Suprapubic skin (tissue), 4 donors: ENCODE results near the gene CREB1. TPM values are rescaled to one million over a fixed set of nuclear protein-coding genes. Genes with fewer than 3 reads are reported as not detected.

Experiments used
- DNase-seq, 2 donors: peaks; one replicate each; pipeline ENCODE4 v3.0.0-alpha.2; 2019; ENCODE audit warnings: low spot score in 2 of 2
- H3K27ac ChIP-seq: fragments of 200-600 bp; sonication (generic); one replicate; pipeline ENCODE4 v1.5.1; 2019
- H3K27me3 ChIP-seq: fragments of 200-600 bp; sonication (generic); one replicate; pipeline ENCODE4 v1.5.1; 2019
- H3K36me3 ChIP-seq: fragments of 200-600 bp; sonication (generic); one replicate; pipeline ENCODE4 v1.5.1; 2019
- H3K4me1 ChIP-seq: fragments of 200-600 bp; sonication (generic); one replicate; pipeline ENCODE4 v1.5.1; 2019
- H3K4me3 ChIP-seq: fragments of 200-600 bp; sonication (generic); one replicate; pipeline ENCODE4 v1.5.1; 2019; ENCODE audit warnings: mild to moderate bottlenecking
- H3K9me3 ChIP-seq: fragments of 200-600 bp; sonication (generic); one replicate; pipeline ENCODE4 v1.5.1; 2019
- EP300 ChIP-seq: sonication (generic); formaldehyde crosslinking; IDR thresholded peaks from one replicate; pipeline ENCODE4 v1.6.1; 2017; ENCODE audit warnings: antibody characterized with exemption
- POLR2A ChIP-seq, 2 donors: fragments of 450-650 bp; IDR thresholded peaks; one replicate each; pipeline ENCODE4 v1.6.1; 2017; ENCODE audit warnings: antibody characterized with exemption in 2 of 2, mild to moderate bottlenecking in 2 of 2, moderate library complexity in 2 of 2
- POLR2AphosphoS5 ChIP-seq, 3 donors: sonication (generic); formaldehyde crosslinking; IDR thresholded peaks; one replicate each; pipeline ENCODE4 v1.6.1; 2017; ENCODE audit warnings: antibody characterized with exemption in 3 of 3
- WGBS: methylation state at CpG from one replicate; pipeline ENCODE4 v1.1.5; 2018; 5-methylcytosine and 5-hydroxymethylcytosine counted together
- total RNA-seq, 4 donors: library from RNA; depleted of rRNA; stranded (reverse); fragments of >200 nt; gene quantifications; one replicate each; pipeline ENCODE4 v1.1.0, GENCODE V29; 2016
- TF ChIP-seq, protein P1 (sequence below), 2 donors: fragments of 200-600 bp in 1 of 2; fragments of 450-650 bp in 1 of 2; sonication (generic) in 1 of 2; IDR thresholded peaks; one replicate each; pipeline ENCODE4 v1.5.1; 2016 to 2019; ENCODE audit warnings: antibody characterized with exemption in 2 of 2, mild to moderate bottlenecking in 1 of 2, moderate library complexity in 1 of 2

CREB1 gene
- total RNA-seq, 4 donors from 2014 or later: 33.3 to 90.4 (median 55.1) TPM

- no peak for DNase-seq
- no peak overlapping the region for H3K27ac ChIP-seq
- H3K4me3 ChIP-seq: no peak overlapping the region
- H3K4me1 ChIP-seq: peaks cover 14% of the 10 kb centered on the region
- no peaks in the 10 kb centered on the region for H3K36me3 ChIP-seq
- H3K27me3 ChIP-seq: no peaks in the 10 kb centered on the region
- H3K9me3 ChIP-seq: no peaks in the 10 kb centered on the region
- 63% methylated on average over 1 of the region's 1 CpG for WGBS
- TF ChIP-seq POLR2A (IDR thresholded peaks at IDR 0.05): no peak
- TF ChIP-seq POLR2AphosphoS5 (IDR thresholded peaks at IDR 0.05): no peak
- TF ChIP-seq, protein P1, sequence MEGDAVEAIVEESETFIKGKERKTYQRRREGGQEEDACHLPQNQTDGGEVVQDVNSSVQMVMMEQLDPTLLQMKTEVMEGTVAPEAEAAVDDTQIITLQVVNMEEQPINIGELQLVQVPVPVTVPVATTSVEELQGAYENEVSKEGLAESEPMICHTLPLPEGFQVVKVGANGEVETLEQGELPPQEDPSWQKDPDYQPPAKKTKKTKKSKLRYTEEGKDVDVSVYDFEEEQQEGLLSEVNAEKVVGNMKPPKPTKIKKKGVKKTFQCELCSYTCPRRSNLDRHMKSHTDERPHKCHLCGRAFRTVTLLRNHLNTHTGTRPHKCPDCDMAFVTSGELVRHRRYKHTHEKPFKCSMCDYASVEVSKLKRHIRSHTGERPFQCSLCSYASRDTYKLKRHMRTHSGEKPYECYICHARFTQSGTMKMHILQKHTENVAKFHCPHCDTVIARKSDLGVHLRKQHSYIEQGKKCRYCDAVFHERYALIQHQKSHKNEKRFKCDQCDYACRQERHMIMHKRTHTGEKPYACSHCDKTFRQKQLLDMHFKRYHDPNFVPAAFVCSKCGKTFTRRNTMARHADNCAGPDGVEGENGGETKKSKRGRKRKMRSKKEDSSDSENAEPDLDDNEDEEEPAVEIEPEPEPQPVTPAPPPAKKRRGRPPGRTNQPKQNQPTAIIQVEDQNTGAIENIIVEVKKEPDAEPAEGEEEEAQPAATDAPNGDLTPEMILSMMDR (IDR thresholded peaks at IDR 0.05): no peak
- TF ChIP-seq EP300: no peak
Measured at GRCh38 chr2:207525296-207525695, 4.5 kb upstream of the CREB1 start.

DNA sequence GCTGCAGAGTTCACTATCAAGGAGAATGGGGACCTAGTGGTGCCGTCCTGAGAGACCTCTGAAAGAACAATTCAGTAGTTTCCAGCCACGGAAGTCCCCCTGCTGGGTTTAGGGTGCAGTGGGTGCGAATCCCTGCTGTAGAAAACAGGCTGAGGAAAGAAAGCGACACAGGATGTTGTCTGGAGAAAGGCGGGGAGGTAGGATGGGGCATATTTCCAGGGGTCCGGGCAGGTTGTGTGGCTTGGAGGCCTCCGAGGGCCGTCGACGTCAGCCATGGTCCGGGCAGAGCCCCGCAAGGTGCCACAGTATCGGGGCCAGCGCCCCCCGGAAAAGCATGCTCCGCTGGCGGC, 807 bp upstream of the CREB1 start:
- Histone ChIP-seq H3K4me3 (peak overlapping the region; percentile 91), H3K27me3 (no peaks in the 10 kb centered on the region), H3K9me3 (no peaks in the 10 kb centered on the region), H3K4me1 (peaks cover 45% of the 10 kb centered on the region), H3K36me3 (no peaks in the 10 kb centered on the region), H3K27ac (peak overlapping the region; percentile 100)
- no peak for TF ChIP-seq EP300
- no peak for TF ChIP-seq POLR2A (IDR thresholded peaks at IDR 0.05)
- TF ChIP-seq, protein P1 (IDR thresholded peaks at IDR 0.05): peak in 1 of 2 donors; percentile 4
- no peak for TF ChIP-seq POLR2AphosphoS5 (IDR thresholded peaks at IDR 0.05)
- DNase-seq: no peak
- 2% methylated on average over 13 of the region's 17 CpGs for whole genome bisulfite sequencing

DNA sequence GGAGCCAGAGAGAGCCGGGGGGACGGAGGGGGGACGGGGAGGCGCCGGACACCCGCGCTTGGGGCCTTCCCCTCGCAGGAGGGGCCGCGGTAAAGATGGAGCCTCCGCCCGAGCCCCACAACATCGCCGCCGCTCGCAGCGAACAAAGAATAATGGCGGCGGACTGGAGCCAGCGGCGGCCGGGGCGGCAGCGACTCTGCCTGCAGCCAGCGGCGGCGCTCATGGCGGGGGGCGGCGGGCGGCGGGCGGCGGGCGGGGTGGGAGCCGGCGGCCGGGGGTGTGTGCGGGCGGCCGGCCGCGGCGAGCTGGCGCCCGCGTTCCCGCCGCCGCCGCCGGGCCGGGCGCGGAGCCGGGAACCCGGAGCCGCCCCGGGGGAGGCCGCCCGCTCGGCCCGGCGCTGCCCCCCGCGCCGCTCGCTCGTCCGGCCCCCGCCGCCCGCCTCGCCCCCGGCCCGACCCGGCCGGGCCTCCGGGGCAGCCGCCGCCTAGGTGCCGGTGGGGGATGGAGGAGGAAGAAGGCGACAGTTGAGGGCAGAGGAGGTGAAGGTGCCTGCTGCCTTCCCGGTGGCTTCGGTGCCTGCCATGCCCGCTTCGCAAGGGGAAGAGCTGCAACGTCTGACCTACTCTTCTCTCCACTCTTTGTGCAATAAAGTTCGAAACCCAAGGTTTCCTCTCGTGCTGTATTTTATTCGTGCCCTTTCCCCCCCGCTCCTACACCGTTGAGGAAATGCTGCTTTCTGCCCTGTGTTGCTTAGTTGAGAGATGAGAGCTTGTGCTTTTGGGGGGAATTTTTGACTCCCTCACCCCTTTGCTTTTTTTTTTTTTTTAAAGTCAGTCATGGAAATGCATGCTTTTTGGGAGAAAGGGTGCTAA, 634 bp downstream of the CREB1 start:
- peak in 1 of 2 donors; percentile 78 for DNase-seq
- Histone ChIP-seq H3K9me3 (no peaks in the 10 kb centered on the region), H3K27ac (peak overlapping the region; percentile 100), H3K4me1 (peaks cover 57% of the 10 kb centered on the region), H3K27me3 (no peaks in the 10 kb centered on the region), H3K36me3 (no peaks in the 10 kb centered on the region), H3K4me3 (peak overlapping the region; percentile 91)
- TF ChIP-seq POLR2A (IDR thresholded peaks at IDR 0.05) (peak in 1 of 2 donors; percentile 28), EP300 (no peak), POLR2AphosphoS5 (IDR thresholded peaks at IDR 0.05) (peak in 1 of 3 donors; percentile 50)
- TF ChIP-seq, protein P1 (IDR thresholded peaks at IDR 0.05): no peak
- WGBS: 2% methylated on average over 31 of the region's 93 CpGs

DNA sequence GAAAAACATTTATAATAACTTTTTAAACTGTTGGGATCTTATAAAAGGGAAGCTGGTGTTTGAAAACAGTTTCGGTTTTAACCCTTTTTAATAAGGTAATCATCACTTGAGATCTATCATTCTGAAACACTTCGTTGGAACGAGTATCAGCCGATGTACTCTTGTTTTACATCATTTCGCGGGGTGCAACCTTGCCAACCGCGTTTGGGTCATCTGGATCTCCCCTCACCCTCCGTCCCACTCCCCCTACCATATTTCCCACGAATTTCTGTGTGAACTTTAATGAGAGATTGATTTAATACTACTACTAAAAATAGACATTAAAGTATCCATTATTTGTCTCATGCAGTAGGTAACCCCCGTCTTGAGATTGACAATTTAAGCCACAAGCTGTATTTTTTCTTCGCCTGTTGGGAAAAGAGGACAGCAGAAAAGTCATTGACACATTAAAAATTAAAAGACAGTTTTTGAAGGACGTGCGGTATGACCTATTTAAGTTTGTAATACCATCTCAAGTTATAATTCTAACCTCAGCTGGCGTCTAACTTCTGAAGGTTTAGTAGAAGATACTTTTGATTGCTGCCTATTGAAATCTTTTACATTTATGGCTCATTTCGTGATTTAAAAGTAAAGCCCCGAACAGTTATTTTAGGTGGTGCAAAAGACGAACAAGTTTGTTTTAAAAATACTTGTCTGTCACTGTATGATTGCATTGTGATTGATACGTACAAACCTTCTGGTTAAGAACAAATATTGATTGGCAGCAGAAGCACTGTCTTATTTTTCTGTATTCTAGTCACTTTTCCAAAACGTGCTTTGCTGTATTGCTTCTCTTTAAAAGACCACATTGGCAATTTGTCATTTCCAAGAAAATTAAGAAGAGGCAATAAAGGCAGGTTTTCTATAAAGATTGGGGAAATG, 1.5 kb downstream of the CREB1 start:
- WGBS: 3% methylated on average over 20 of the region's 20 CpGs
- peaks cover 62% of the 10 kb centered on the region for H3K4me1 ChIP-seq
- H3K9me3 ChIP-seq: no peaks in the 10 kb centered on the region
- no peaks in the 10 kb centered on the region for H3K27me3 ChIP-seq
- peaks cover 5% of the 10 kb centered on the region for H3K36me3 ChIP-seq
- no peak for TF ChIP-seq POLR2AphosphoS5 (IDR thresholded peaks at IDR 0.05)
- TF ChIP-seq EP300: no peak
- TF ChIP-seq POLR2A (IDR thresholded peaks at IDR 0.05): no peak
- TF ChIP-seq, protein P1 (IDR thresholded peaks at IDR 0.05): no peak
- peak overlapping the region; percentile 100 for H3K27ac ChIP-seq
- peak overlapping the region; percentile 91 for H3K4me3 ChIP-seq
- DNase-seq: no peak
